ENCODE results near the gene MRPL22.

- TF ChIP-seq CTCF (IDR thresholded peaks at IDR 0.05) (no peak), POLR2A (IDR thresholded peaks at IDR 0.05) (no peak), POLR2AphosphoS5 (IDR thresholded peaks at IDR 0.05) (no peak)
Measured at GRCh38 chr5:154970759-154971158, 29.9 kb downstream of the MRPL22 start.

Data from stomach (tissue), 4 donors.